HG02642 (cell line): ENCODE data around the gene CEBPA.

ENCODE experiments used
- ATAC-seq: cut with Tn5 transposase; IDR thresholded peaks from one replicate; pipeline ENCODE4 v1.9.1; 2021; ENCODE audit warnings: mild to moderate bottlenecking; ENCODE audit not compliant: unreplicated experiment, poor library complexity

CEBPA gene

GRCh38 chr19:33257828-33258227 is 44.5 kb downstream of the CEBPA start:
- no peak for ATAC-seq

DNA sequence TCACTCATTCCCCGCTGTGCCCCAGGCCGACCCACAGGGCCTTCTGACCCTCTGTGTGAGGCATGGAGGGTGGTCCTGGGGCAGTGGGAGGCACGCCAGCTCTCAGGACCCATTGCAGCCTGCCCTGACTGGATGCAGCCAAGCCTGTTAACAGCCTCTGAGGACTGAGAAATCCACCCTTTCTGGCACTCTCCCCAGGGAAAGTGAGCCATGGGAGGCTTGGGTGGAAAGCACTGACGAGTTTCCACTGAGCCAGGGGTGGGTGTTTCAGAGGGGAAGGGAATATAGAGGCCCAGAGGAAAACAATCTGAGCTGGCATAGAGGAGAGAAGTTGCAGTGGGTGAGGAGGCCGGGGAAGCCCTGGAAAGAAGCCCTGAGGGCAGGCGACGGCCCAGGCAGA is 46.1 kb downstream of the CEBPA start:
- no peak for ATAC-seq

- ATAC-seq: no peak
These were observed 46.6 kb downstream of the CEBPA start for GRCh38 chr19:33255781-33256180.

GRCh38 chr19:33254245-33254824 is 48.0 kb downstream of the CEBPA start:
- no peak for ATAC-seq

- no peak for ATAC-seq
These were observed 49.4 kb downstream of the CEBPA start for GRCh38 chr19:33252971-33253370.

GRCh38 chr19:33252418-33252962 is 49.8 kb downstream of the CEBPA start:
- no peak for ATAC-seq

- no peak for ATAC-seq
These were observed 50.7 kb downstream of the CEBPA start for GRCh38 chr19:33251526-33252090.

- ATAC-seq: no peak
These were observed 51.3 kb downstream of the CEBPA start for GRCh38 chr19:33251076-33251475.

DNA sequence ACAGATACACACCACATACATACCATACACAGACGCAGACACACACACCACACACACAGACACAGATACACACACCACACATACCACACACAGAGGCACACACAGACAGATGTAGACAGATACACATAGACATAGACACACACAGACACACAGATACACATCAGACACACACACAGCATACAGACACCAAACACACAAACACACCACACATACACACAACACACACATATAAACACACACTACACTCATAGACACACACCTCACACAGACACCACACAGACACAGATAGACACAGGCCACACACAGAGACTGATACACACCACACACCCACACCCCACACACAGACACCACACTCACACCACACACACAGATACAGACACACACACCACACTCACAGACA is 51.8 kb downstream of the CEBPA start:
- ATAC-seq: no peak
